Ovary (tissue), 9 donors: ENCODE data around the gene AUTS2. TPM values are rescaled to one million over a fixed set of nuclear protein-coding genes. Genes with fewer than 3 reads are reported as not detected.

Experiments used
- DNase-seq, 5 donors: peaks; one replicate each; pipeline ENCODE4 v3.0.0-alpha.2; 2019 to 2020
- H3K27ac ChIP-seq, 2 donors: fragments of 200-600 bp; one replicate each; pipeline versions ENCODE4 v1.5.1 to v1.8.0; 2019 to 2022
- H3K27me3 ChIP-seq: fragments of 200-600 bp; one replicate; pipeline ENCODE4 v1.8.0; 2022
- H3K36me3 ChIP-seq: fragments of 200-600 bp; sonication (generic); one replicate; pipeline ENCODE4 v1.5.1; 2019
- H3K4me1 ChIP-seq: one replicate; pipeline ENCODE4 v1.8.1; 2013; ENCODE audit warnings: mild to moderate bottlenecking, moderate library complexity; ENCODE audit not compliant: insufficient read depth
- H3K4me3 ChIP-seq: fragments of 200-600 bp; sonication (generic); one replicate; pipeline ENCODE4 v1.5.1; 2017
- H3K9me3 ChIP-seq, 2 donors: fragments of 200-600 bp in 1 of 2; sonication (generic) in 1 of 2; one replicate each; pipeline versions ENCODE4 v1.5.1 to v1.8.1; 2013 to 2019; ENCODE audit warnings: mild to moderate bottlenecking in 1 of 2, moderate library complexity in 1 of 2
- EP300 ChIP-seq: sonication (generic); formaldehyde crosslinking; IDR thresholded peaks from one replicate; pipeline ENCODE4 v1.6.1; 2017; ENCODE audit warnings: antibody characterized with exemption
- POLR2A ChIP-seq: fragments of 450-650 bp; IDR thresholded peaks from one replicate; pipeline ENCODE4 v1.6.1; 2017; ENCODE audit warnings: antibody characterized with exemption, mild to moderate bottlenecking, moderate library complexity
- WGBS, 3 donors: extraction: QIAGEN DNeasy Blood & Tissue Kit in 1 of 3; methylation state at CpG; one replicate each; pipeline versions ENCODE4 v1.1.5 to v1.1.7; 2013 to 2017; 5-methylcytosine and 5-hydroxymethylcytosine counted together
- intact Hi-C, 4 donors: fragments of 100-400 bp; cut with DNase I; formaldehyde crosslinking; loops; one replicate each; pipeline versions ENCODE4 v1.11.0 to v1.15.1; 2022 to 2023
- polyA plus RNA-seq, 2 donors: library from polyadenylated mRNA; stranded (reverse); fragments of 200-250 nt in 1 of 2; fragments of 350-450 nt in 1 of 2; fragmentation: Illumina TruSeq in 1 of 2; extraction: RNeasy Lipid Tissue Mini Kit (QIAGEN cat#74804) in 1 of 2; gene quantifications; one replicate each; pipeline ENCODE4 v1.2.3, GENCODE V29; 2013 to 2014
- total RNA-seq, 7 donors: library from RNA; depleted of rRNA in 2 of 7; stranded (reverse); fragments of >200 nt in 2 of 7; fragmentation: NEBNext Ultra II Directional in 3 of 7; extraction: Animal tissue kit (Norgen Biotek cat#: 25700) in 3 of 7; gene quantifications; one replicate each; pipeline versions ENCODE4 v1.1.0 to v1.2.4, GENCODE V29; 2016 to 2023
- TF ChIP-seq, protein P1 (sequence below), 3 donors: fragments of 450-650 bp in 2 of 3; fragments of 200-600 bp in 1 of 3; IDR thresholded peaks; one replicate each; pipeline versions ENCODE4 v1.5.1 to v1.8.0; 2016 to 2022; ENCODE audit warnings: antibody characterized with exemption in 3 of 3, mild to moderate bottlenecking in 1 of 3
- donor health status: DM: no; HTN: no; CAD: no; lungs with moderate emphysema.
- donor health status: DM: no; HTN: no; CAD: no.
- donor health status: Bipolar disorder and iron deficiency.
- donor health status: DM: yes; HTN: yes; CAD: no.
- donor health status: DM: no; HTN: no; CAD: no.
- donor health status: DM: yes; HTN: yes; CAD: no.

AUTS2 gene
- total and polyA plus RNA-seq, 9 donors = 18.3 to 60.9 (median 44.9) TPM

DNA sequence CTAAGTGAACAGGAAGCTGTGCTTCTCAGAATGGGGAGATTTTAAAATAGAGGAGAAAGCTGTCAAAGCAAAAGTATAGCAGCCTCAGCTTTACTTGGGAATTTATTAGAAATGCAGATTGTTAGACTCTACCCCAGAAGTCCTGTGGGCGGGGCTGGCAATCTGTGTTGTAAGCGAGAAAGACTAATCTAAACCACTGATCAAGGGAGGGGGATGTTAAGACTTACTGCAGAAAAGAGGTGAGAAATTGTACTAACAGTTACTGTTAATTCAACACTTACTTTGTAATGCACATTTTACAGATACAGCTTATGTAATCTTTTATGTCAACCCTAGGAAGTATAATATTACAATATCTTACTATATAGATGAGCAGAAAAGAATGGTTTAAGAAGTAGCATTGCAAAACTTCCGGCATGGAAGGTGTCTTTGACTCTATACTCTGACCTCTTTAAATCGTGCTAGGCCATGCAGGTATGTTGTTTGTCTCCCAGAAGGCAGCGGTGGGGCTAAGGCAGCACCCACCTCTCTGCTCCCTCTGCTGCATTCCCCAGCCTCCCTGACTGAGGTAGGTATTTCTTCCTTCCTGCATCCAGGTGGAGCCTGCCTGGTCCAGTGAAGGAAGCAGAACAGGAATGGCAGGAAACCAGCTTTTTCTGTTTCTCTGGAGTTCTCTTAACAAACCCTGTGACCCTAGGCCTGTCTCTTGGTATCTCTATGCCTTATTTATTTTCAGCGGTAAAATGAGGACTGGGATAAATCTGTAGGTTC lies 462.2 kb downstream of the AUTS2 start:
- no peaks in the 10 kb centered on the region for H3K9me3 ChIP-seq
- H3K27me3 ChIP-seq = no peaks in the 10 kb centered on the region
- no peak overlapping the region for H3K27ac ChIP-seq
- H3K4me1 ChIP-seq = peaks cover 5% of the 10 kb centered on the region
- H3K36me3 ChIP-seq = no peaks in the 10 kb centered on the region
- 79 to 82% (median 79%) methylated on average over 6 of the region's 6 CpGs for WGBS, 3 donors
- no peak overlapping the region for H3K4me3 ChIP-seq
- intact Hi-C loops = no loop called here
- no peak for TF ChIP-seq POLR2A
- TF ChIP-seq, protein P1, sequence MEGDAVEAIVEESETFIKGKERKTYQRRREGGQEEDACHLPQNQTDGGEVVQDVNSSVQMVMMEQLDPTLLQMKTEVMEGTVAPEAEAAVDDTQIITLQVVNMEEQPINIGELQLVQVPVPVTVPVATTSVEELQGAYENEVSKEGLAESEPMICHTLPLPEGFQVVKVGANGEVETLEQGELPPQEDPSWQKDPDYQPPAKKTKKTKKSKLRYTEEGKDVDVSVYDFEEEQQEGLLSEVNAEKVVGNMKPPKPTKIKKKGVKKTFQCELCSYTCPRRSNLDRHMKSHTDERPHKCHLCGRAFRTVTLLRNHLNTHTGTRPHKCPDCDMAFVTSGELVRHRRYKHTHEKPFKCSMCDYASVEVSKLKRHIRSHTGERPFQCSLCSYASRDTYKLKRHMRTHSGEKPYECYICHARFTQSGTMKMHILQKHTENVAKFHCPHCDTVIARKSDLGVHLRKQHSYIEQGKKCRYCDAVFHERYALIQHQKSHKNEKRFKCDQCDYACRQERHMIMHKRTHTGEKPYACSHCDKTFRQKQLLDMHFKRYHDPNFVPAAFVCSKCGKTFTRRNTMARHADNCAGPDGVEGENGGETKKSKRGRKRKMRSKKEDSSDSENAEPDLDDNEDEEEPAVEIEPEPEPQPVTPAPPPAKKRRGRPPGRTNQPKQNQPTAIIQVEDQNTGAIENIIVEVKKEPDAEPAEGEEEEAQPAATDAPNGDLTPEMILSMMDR (IDR thresholded peaks at IDR 0.05) = no peak
- TF ChIP-seq EP300 = no peak
- no peak for DNase-seq

DNA sequence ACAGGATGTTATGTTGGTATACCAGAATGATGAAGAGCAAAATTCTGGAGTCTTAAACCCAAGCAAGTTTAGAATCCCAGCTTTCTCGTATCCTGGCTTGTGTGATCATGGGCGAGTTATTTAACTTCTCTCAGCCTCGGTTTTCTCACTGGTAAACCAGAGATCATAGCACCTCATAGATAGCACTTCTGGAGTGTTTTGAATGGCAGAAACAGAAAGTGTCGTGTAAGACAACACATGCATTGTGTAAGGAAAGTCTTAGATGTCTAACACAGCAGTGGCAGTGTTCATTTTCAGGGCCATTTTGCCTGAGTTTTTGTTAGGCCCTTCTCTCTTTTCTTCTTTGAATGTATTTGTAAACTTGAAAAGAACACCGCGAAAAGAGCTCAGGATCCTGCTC lies 465.1 kb downstream of the AUTS2 start:
- H3K36me3 ChIP-seq = no peaks in the 10 kb centered on the region
- no peaks in the 10 kb centered on the region for H3K9me3 ChIP-seq
- H3K4me1 ChIP-seq = peaks cover 5% of the 10 kb centered on the region
- TF ChIP-seq, protein P1 (IDR thresholded peaks at IDR 0.05) = no peak
- TF ChIP-seq POLR2A (no peak), EP300 (no peak)
- WGBS, 3 donors = 84 to 93% (median 93%) methylated on average over 6 of the region's 6 CpGs
- no peaks in the 10 kb centered on the region for H3K27me3 ChIP-seq
- H3K27ac ChIP-seq = no peak overlapping the region
- no peak for DNase-seq
- no peak overlapping the region for H3K4me3 ChIP-seq
- intact Hi-C loops = no loop called here

DNA sequence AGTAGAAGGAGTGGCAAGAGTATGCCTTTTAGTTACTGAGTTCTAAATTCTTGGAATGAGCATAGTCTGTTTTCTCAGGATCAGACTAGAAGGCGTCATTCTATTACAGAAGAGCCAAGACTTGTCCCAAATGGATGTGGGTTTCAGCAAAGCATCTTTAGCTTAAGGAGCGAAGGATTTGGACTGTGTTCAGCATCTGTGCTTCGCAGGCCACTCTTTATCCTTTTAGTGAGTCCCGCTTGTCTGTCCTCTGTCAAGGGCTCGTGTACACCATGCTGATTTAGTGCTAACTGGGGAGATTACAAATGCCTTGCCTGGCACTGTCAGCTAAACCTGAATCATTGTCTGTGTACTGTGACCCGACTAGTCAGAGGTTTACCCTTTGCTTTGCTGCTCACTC lies 465.7 kb downstream of the AUTS2 start:
- intact Hi-C loops = no loop called here
- TF ChIP-seq POLR2A = no peak
- TF ChIP-seq, protein P1 (IDR thresholded peaks at IDR 0.05) = no peak
- no peak for TF ChIP-seq EP300
- H3K4me1 ChIP-seq = peaks cover 5% of the 10 kb centered on the region
- no peak for DNase-seq
- H3K36me3 ChIP-seq = no peaks in the 10 kb centered on the region
- 85 to 90% (median 89%) methylated on average over 6 of the region's 6 CpGs for WGBS, 3 donors
- H3K9me3 ChIP-seq = no peaks in the 10 kb centered on the region
- H3K27me3 ChIP-seq = no peaks in the 10 kb centered on the region
- no peak overlapping the region for H3K4me3 ChIP-seq
- no peak overlapping the region for H3K27ac ChIP-seq

DNA sequence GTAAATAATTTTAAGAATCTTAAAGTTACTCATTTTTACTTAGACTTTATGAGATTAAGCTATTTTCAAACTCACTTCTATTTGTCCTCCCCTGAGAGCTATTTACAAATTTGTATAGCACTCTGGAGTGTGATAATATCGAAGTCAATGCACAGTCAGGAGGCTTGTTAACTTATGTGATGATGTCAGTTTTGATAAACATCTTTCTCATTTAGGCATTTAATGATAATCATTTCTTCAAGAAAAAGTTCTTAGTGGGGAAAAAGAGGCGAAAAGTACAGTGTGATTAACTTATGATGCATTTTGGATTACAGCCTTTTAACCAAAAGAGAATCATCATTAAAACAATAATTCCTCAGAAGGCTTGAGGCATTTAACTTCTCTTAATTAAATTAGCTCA lies 468.6 kb downstream of the AUTS2 start:
- H3K27me3 ChIP-seq = no peaks in the 10 kb centered on the region

More for the DNA sequence above, 468.6 kb downstream of the AUTS2 start:
- H3K9me3 ChIP-seq = no peaks in the 10 kb centered on the region
- H3K4me3 ChIP-seq = no peak overlapping the region
- H3K4me1 ChIP-seq = no peaks in the 10 kb centered on the region
- no peak overlapping the region for H3K27ac ChIP-seq
- TF ChIP-seq POLR2A = no peak
- TF ChIP-seq, protein P1 (IDR thresholded peaks at IDR 0.05) = no peak
- no peak for TF ChIP-seq EP300
- intact Hi-C loops = no loop called here
- 91 to 93% (median 92%) methylated on average over 2 of the region's 2 CpGs for WGBS, 3 donors
- no peaks in the 10 kb centered on the region for H3K36me3 ChIP-seq
- DNase-seq = no peak
